ENCODE data around the gene TFR2.

DNA sequence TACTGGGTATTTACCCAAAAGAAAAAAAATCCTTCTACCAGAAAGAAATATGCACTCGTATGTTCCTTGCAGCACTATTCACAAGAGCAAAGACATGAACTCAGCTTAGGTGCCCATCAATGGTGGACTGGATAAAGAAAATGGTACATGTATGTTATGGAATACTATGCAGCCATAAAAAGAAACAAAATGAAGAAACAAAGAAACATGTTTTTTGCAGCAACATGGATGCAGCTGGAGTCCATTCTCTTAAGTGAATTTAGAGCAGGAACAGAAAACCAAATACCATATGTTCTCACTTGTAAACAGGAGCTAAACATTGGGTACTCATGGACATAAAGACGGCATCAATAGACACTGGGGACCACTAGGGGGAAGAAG is 26.7 kb upstream of the TFR2 start:
- TF ChIP-seq POLR2A (IDR thresholded peaks at IDR 0.05; ENCODE audit: low read length) (no peak), GATA1 (IDR thresholded peaks at IDR 0.05; ENCODE audit: low read depth, low read length) (no peak)

All from erythroblast (primary cell).